CD4-positive, alpha-beta T cell treated with Interleukin-4 for 4 hours (primary cell): ENCODE measurements around the gene AATK.

ENCODE experiments used
- DNase-seq: peaks from one replicate; pipeline ENCODE4 v3.0.0-alpha.2; 2020

AATK gene, protein sequence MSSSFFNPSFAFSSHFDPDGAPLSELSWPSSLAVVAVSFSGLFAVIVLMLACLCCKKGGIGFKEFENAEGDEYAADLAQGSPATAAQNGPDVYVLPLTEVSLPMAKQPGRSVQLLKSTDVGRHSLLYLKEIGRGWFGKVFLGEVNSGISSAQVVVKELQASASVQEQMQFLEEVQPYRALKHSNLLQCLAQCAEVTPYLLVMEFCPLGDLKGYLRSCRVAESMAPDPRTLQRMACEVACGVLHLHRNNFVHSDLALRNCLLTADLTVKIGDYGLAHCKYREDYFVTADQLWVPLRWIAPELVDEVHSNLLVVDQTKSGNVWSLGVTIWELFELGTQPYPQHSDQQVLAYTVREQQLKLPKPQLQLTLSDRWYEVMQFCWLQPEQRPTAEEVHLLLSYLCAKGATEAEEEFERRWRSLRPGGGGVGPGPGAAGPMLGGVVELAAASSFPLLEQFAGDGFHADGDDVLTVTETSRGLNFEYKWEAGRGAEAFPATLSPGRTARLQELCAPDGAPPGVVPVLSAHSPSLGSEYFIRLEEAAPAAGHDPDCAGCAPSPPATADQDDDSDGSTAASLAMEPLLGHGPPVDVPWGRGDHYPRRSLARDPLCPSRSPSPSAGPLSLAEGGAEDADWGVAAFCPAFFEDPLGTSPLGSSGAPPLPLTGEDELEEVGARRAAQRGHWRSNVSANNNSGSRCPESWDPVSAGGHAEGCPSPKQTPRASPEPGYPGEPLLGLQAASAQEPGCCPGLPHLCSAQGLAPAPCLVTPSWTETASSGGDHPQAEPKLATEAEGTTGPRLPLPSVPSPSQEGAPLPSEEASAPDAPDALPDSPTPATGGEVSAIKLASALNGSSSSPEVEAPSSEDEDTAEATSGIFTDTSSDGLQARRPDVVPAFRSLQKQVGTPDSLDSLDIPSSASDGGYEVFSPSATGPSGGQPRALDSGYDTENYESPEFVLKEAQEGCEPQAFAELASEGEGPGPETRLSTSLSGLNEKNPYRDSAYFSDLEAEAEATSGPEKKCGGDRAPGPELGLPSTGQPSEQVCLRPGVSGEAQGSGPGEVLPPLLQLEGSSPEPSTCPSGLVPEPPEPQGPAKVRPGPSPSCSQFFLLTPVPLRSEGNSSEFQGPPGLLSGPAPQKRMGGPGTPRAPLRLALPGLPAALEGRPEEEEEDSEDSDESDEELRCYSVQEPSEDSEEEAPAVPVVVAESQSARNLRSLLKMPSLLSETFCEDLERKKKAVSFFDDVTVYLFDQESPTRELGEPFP (N-terminal part only)

GRCh38 chr17:81166033-81166492 lies at the start of gene AATK:
AATK (minus strand) TSS chr17:81166221; CDS start chr17:81165992, 229 bp downstream.
- DNase-seq: no peak

DNA sequence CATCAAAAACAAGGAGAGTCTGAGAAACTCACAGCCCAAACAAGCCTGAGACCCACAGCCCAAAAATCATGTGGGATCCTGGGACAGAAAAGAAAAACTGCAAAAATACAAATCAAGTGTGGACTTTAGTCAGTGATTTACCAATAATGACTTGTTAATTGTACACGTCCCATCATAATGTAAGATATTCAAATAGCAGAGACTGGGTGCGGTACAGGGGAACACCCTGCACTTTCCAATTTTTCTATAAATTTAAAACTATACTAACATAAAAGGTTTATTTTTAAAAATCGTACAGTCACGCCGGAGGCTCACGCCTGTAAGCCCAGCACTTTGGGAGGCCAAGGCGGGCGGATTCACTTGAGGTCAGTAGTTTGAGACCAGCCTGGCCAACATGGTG lies 48.0 kb upstream of the AATK start:
- DNase-seq: no peak

DNA sequence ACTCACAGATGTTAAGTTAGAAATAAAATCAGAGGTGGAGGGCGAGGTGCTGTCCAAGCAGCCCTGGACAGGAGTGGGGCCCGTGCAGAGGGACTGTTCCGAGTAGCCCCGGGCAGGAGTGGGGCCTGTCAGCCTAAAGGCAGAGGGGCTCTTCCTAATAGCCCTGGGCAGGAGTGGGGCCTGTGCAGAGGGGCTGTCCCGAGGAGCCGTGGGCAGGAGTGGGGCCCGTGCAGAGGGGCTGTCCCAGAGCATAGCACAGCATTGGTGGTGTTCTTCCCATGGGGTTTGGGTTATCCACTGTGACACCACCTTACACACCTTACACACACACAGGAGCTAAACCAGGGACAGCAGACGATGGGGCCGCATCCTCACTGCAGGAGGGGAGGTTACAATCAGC lies 46.3 kb upstream of the AATK start:
- no peak for DNase-seq

GRCh38 chr17:81210868-81211267 lies 44.8 kb upstream of the AATK start:
- no peak for DNase-seq

- no peak for DNase-seq
Measured at GRCh38 chr17:81210466-81210865, 44.4 kb upstream of the AATK start.

- no peak for DNase-seq
Measured at GRCh38 chr17:81209141-81209540, 43.1 kb upstream of the AATK start.

GRCh38 chr17:81208651-81209050 lies 42.6 kb upstream of the AATK start:
- no peak for DNase-seq

GRCh38 chr17:81207610-81208581 lies 41.9 kb upstream of the AATK start:
- no peak for DNase-seq

DNA sequence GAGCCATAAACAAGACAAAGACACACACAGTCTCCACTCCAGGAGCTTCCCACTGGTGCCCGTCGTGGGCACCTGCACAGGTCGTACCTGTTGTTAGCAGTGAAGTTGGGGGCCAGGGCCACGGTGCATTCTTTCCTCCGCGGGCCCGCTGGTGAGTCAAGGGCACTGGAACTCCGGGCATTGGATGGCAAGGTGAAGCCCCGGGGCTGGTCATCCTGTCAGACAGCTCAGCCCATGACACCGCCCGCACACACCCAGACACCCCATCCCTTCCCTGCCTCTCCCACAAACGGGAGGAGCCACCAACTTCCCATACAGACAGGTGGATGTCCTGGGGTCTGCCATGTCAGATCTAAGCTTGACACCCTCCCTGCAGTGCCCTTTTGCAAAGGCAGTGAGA lies 40.6 kb upstream of the AATK start:
- no peak for DNase-seq

DNA sequence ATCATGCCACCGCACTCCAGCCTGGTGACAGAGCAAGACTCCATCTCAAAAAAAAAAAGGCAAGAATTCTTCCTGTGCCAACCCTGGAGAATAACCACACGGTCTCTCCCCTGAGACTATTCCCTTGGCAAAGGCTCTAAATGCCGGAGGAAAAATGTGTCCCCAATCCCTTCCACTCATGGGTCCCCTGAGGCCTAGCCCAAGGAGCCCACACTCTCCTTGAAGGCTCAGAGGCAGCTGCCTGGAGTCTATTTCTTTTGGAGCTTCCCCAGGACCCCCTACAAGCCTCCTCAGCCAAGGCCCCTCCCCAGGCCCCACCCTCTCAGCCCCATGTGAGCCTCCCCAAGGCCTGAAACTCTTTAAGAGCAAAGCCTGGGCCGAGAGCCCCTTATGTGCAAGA lies 40.1 kb upstream of the AATK start:
- DNase-seq: no peak

GRCh38 chr17:81204578-81204977 lies 38.6 kb upstream of the AATK start:
- no peak for DNase-seq

DNA sequence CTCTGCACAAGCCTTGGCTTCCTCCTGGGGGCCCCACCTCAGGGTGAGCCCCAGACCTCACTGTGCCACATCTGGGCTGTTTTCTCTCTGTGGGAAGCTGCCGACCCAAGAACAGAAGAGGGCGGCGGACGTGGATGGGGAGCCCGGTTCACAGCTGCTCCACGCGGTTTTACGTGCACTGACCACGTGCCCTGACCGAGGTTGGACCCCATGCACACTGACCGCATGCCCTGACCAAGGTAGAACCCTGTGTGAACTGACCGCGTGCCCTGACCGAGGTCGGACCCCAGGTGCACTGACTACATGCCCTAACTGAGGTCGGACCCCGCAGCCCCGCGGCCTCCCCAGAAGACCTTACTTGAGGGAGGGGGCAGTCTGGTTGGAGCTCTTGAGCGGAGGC lies 37.1 kb upstream of the AATK start:
- DNase-seq: no peak

- DNase-seq: no peak
Measured at GRCh38 chr17:81202318-81202717, 36.3 kb upstream of the AATK start.

GRCh38 chr17:81200695-81201580 lies 34.9 kb upstream of the AATK start:
- DNase-seq: peak; percentile 6

DNA sequence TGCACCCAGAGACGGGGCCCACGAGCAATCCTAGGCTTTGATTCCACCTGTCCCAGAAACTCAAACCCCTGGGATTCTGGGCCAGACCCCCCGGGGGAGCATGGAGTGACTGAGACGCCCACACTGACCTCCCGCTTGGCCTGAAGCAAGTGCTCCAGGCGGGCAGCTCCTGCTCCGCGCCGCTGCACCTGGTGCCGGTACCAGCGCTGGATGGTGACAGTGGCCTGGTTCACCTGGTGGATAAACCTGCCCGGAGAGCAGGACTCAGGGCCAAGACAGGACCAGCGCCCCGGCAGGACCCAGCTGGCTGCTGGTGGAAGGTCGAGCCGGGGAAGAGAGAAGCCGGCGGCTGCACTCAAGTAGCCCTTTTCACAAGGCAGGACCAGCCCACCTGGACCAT lies 34.2 kb upstream of the AATK start:
- no peak for DNase-seq

DNA sequence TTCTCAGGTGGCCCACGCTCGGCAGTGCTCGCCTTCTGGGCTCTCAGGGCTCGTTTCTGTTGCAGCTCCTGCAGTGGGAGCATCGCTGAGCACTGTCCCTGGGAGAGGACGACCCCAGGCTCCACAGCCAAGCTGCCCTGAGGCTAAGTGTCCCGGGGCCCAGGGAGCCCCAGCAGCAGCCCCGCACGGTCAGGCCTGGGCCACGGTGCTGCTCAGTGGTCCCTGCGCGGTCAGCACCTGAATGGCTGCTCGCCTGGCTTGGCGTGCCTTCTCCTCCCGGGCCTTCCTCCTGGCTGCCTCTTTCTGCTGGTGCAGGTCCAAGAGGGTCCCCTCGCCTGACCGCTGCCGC lies 33.4 kb upstream of the AATK start:
- no peak for DNase-seq

DNA sequence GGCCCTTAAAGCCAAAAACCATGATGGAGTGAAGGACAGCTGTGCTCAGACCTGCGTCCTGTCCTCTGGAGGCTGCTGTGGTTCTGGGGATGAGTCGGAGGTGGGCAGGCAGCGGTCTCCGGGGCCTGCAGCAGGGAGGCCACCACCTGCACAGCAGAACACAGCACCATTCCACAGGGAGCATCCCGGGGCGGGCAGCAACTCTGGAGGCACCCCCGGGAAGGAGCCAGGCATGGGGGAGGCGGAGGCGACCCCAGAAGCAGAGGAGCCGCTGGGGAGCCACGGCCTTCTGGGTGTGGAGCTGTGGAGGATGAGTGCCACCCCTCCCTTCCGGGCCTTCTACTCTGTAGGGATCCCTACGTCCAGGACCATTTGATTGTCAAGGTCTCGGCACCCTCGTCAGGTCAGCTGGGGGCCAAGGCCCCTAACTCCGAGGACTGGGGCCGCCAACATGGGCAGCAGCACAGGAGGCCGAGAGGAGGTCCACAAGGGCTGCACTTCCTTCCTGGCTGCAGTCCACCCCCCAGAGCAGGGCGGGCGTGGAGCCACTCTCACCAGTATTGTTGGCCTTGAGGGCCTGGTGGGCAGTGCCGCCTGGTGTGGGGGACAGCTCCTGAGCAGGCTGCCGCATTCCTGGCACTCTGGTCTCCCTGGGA lies 32.9 kb upstream of the AATK start:
- DNase-seq: no peak

- no peak for DNase-seq
Measured at GRCh38 chr17:81197831-81198490, 31.9 kb upstream of the AATK start.

- DNase-seq: no peak
Measured at GRCh38 chr17:81197409-81197795, 31.4 kb upstream of the AATK start.
